Upper lobe of left lung (tissue), 4 donors: ENCODE data around the gene TMEM140.

Experiments
- EP300 ChIP-seq, 4 donors: sonication (generic); formaldehyde crosslinking; IDR thresholded peaks; one replicate each; pipeline ENCODE4 v1.5.1; 2017; ENCODE audit warnings: antibody characterized with exemption in 4 of 4, control low read depth in 2 of 4
- POLR2A ChIP-seq, 4 donors: fragments of 450-650 bp; IDR thresholded peaks; one replicate each; pipeline ENCODE4 v1.5.1; 2016 to 2017; ENCODE audit warnings: antibody characterized with exemption in 4 of 4, mild to moderate bottlenecking in 2 of 4
- POLR2AphosphoS5 ChIP-seq, 2 donors: sonication (generic); formaldehyde crosslinking; IDR thresholded peaks; one replicate each; pipeline ENCODE4 v1.5.1; 2017; ENCODE audit warnings: antibody characterized with exemption in 2 of 2
- TF ChIP-seq, protein P1 (sequence below), 6 experiments: fragments of 450-650 bp in 4 of 6; fragments of 200-600 bp in 2 of 6; sonication (generic) in 2 of 6; IDR thresholded peaks; one replicate each; pipeline ENCODE4 v1.5.1; 2016 to 2019; ENCODE audit warnings: antibody characterized with exemption in 6 of 6

DNA sequence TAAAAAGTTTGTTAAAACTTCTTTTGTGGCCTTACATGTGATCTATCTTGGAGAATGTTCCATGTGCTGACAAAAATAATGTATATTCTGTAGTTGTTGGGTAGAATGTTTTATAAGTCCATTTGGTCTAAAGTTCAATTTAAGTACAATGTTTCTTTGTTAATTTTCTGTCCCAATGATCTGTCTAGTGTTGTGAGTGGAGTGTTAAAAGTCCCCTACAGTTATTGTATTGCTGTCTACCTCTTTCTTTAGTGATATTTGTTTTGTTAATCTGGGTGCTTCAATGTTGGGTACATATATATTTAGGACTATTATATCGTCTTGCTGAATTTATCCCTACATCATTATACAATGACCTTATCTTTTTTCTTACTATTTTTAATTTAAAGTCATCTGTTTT lies 6.9 kb downstream of the TMEM140 start:
- TF ChIP-seq POLR2A (IDR thresholded peaks at IDR 0.05) (no peak), EP300 (IDR thresholded peaks at IDR 0.05) (no peak), POLR2AphosphoS5 (IDR thresholded peaks at IDR 0.05) (no peak)
- TF ChIP-seq, protein P1, sequence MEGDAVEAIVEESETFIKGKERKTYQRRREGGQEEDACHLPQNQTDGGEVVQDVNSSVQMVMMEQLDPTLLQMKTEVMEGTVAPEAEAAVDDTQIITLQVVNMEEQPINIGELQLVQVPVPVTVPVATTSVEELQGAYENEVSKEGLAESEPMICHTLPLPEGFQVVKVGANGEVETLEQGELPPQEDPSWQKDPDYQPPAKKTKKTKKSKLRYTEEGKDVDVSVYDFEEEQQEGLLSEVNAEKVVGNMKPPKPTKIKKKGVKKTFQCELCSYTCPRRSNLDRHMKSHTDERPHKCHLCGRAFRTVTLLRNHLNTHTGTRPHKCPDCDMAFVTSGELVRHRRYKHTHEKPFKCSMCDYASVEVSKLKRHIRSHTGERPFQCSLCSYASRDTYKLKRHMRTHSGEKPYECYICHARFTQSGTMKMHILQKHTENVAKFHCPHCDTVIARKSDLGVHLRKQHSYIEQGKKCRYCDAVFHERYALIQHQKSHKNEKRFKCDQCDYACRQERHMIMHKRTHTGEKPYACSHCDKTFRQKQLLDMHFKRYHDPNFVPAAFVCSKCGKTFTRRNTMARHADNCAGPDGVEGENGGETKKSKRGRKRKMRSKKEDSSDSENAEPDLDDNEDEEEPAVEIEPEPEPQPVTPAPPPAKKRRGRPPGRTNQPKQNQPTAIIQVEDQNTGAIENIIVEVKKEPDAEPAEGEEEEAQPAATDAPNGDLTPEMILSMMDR (IDR thresholded peaks at IDR 0.05): no peak
